B cell (primary cell): Measurements from ENCODE around the gene MAP2K1. TPM values are rescaled to one million over a fixed set of nuclear protein-coding genes. Genes with fewer than 3 reads are reported as not detected.

Experiments
- ATAC-seq: fragments of 200-7000 bp; cut with Tn5 transposase; one replicate; pipeline ENCODE4 v1.10.0; 2021; ENCODE audit warnings: low read depth, mild to moderate bottlenecking, moderate number of reproducible peaks, moderate library complexity
- CTCF ChIA-PET: fragments of 350-600 bp; sonication (Branson Sonifier 250); formaldehyde crosslinking; loops from one replicate; lab custom pipeline; 2021; ENCODE audit warnings: antibody characterized with exemption, inconsistent platforms; lab: Charles Lee
- POLR2A ChIA-PET: fragments of 350-600 bp; sonication (Branson Sonifier 250); formaldehyde crosslinking; loops from one replicate; lab custom pipeline; 2021; ENCODE audit warnings: antibody characterized with exemption; lab: Charles Lee
- DNase-seq: peaks from one replicate; pipeline ENCODE4 v3.0.0; 2013
- H2AFZ ChIP-seq: 2 replicates; pipeline ENCODE4 v1.6.1; 2012; ENCODE audit warnings: mild to moderate bottlenecking, low read depth, low read length; ENCODE audit not compliant: insufficient read depth, poor library complexity, severe bottlenecking
- H3K27ac ChIP-seq, 2 donors: 1 replicate in 1 of 2; 2 replicates in 1 of 2; pipeline ENCODE4 v1.5.1; 2012 to 2013; ENCODE audit warnings: low read length in 2 of 2, mild to moderate bottlenecking in 2 of 2, moderate library complexity in 1 of 2
- H3K27me3 ChIP-seq, 4 experiments: fragments of 200-600 bp in 1 of 4; sonication (generic) in 1 of 4; replicated peaks in 1 of 4; 1 replicate in 2 of 4; 2 replicates in 2 of 4; pipeline versions ENCODE4 v1.6.1 to v1.7.0; 2013 to 2016; ENCODE audit warnings: low read length in 3 of 4, mild to moderate bottlenecking in 2 of 4, mixed read lengths in 1 of 4, moderate library complexity in 1 of 4; ENCODE audit not compliant: insufficient read depth in 4 of 4, control insufficient read depth in 3 of 4; ENCODE audit errors: control extremely low read depth in 1 of 4
- H3K36me3 ChIP-seq, 2 experiments: replicated peaks in 1 of 2; 1 replicate in 1 of 2; 2 replicates in 1 of 2; pipeline versions ENCODE4 v1.6.1 to v1.7.1; 2013; ENCODE audit warnings: low read length in 1 of 2; ENCODE audit not compliant: insufficient read depth in 2 of 2, control insufficient read depth in 1 of 2; ENCODE audit errors: control extremely low read depth in 1 of 2, extremely low read depth in 1 of 2
- H3K4me1 ChIP-seq, 2 donors: fragments of 200-600 bp in 1 of 2; sonication (generic) in 1 of 2; 1 replicate in 1 of 2; 2 replicates in 1 of 2; pipeline versions ENCODE4 v1.5.1 to v1.6.1; 2013 to 2017; ENCODE audit warnings: low read length in 2 of 2; ENCODE audit not compliant: control insufficient read depth in 2 of 2, insufficient read depth in 2 of 2
- H3K4me2 ChIP-seq: replicated peaks from 2 replicates; pipeline ENCODE3; 2012; ENCODE audit warnings: mild to moderate bottlenecking, low read depth, low read length; ENCODE audit not compliant: poor library complexity, severe bottlenecking
- H3K4me3 ChIP-seq, 5 experiments: fragments of 200-600 bp in 1 of 5; sonication (generic) in 1 of 5; 1 replicate in 3 of 5; 2 replicates in 2 of 5; pipeline versions ENCODE4 v1.5.1 to v1.7.0; 2011 to 2016; ENCODE audit warnings: low read length in 4 of 5, mild to moderate bottlenecking in 4 of 5, low read depth in 2 of 5, control low read depth in 1 of 5, moderate library complexity in 1 of 5; ENCODE audit not compliant: insufficient read depth in 1 of 5; ENCODE audit errors: control extremely low read depth in 1 of 5, extremely low read depth in 1 of 5
- H3K79me2 ChIP-seq: fragments of 200-600 bp; sonication (generic); one replicate; pipeline ENCODE4 v1.6.0; 2016; ENCODE audit warnings: low read length; ENCODE audit not compliant: control insufficient read depth, insufficient read depth
- H3K9ac ChIP-seq: fragments of 200-600 bp; sonication (generic); 2 replicates; pipeline ENCODE4 v1.6.1; 2017; ENCODE audit warnings: mild to moderate bottlenecking, low read length, moderate library complexity
- H3K9me3 ChIP-seq, 3 donors: one replicate each; pipeline versions ENCODE4 v1.6.1 to v1.7.1; 2013; ENCODE audit warnings: low read length in 2 of 3; ENCODE audit not compliant: control insufficient read depth in 2 of 3, insufficient read depth in 1 of 3; ENCODE audit errors: control extremely low read depth in 1 of 3
- H4K20me1 ChIP-seq: 2 replicates; pipeline ENCODE4 v1.6.0; 2012; ENCODE audit warnings: mild to moderate bottlenecking, low read length; ENCODE audit not compliant: insufficient read depth, control insufficient read depth, poor library complexity, severe bottlenecking
- H3K27ac Mint-ChIP-seq: one replicate; pipeline ENCODE4 v1.8.0; 2021; ENCODE audit warnings: mixed read lengths
- H3K27me3 Mint-ChIP-seq: one replicate; pipeline ENCODE4 v1.8.0; 2021; ENCODE audit warnings: mixed read lengths
- H3K4me1 Mint-ChIP-seq: one replicate; pipeline ENCODE4 v1.8.0; 2021; ENCODE audit warnings: mixed read lengths
- H3K4me3 Mint-ChIP-seq: one replicate; pipeline ENCODE4 v1.8.0; 2021; ENCODE audit warnings: mixed read lengths
- H3K9me3 Mint-ChIP-seq: one replicate; pipeline ENCODE4 v1.8.0; 2022; ENCODE audit warnings: mixed read lengths; ENCODE audit not compliant: insufficient read depth
- EZH2 ChIP-seq: IDR thresholded peaks from 2 replicates; pipeline ENCODE4 v1.6.1; 2012; ENCODE audit warnings: borderline replicate concordance, low read depth, mild to moderate bottlenecking, moderate library complexity, low read length; ENCODE audit not compliant: insufficient read depth, poor library complexity, severe bottlenecking
- WGBS: methylation state at CpG from one replicate; pipeline ENCODE4 v1.1.5; 2013; ENCODE audit warnings: missing lambda C conversion rate; ENCODE audit not compliant: insufficient coverage; 5-methylcytosine and 5-hydroxymethylcytosine counted together
- intact Hi-C: fragments of 100-400 bp; cut with micrococcal nuclease; formaldehyde crosslinking; loops from one replicate; pipeline ENCODE4 v1.10.0; 2022
- polyA plus RNA-seq: library from polyadenylated mRNA; depleted of rRNA; stranded (reverse); fragments of >200 nt; gene quantifications from 2 replicates; pipeline ENCODE4 v1.2.3, GENCODE V29; 2012
- total RNA-seq, 2 donors: library from RNA; stranded (reverse); fragments of 120-200 nt in 1 of 2; gene quantifications; 1 replicate in 1 of 2; 2 replicates in 1 of 2; pipeline versions ENCODE4 v1.2.3 to v1.2.4, GENCODE V29; 2013 to 2022
- TF ChIP-seq, protein P1 (sequence below): fragments of 200-600 bp; IDR thresholded peaks from one replicate; pipeline ENCODE4 v1.8.0; 2022; ENCODE audit warnings: antibody characterized with exemption, mild to moderate bottlenecking

MAP2K1 gene
- total and polyA plus RNA-seq, 2 donors (not counting 1 experiment from before 2014, with no cell fraction given): 21.6 to 52.3 TPM

DNA sequence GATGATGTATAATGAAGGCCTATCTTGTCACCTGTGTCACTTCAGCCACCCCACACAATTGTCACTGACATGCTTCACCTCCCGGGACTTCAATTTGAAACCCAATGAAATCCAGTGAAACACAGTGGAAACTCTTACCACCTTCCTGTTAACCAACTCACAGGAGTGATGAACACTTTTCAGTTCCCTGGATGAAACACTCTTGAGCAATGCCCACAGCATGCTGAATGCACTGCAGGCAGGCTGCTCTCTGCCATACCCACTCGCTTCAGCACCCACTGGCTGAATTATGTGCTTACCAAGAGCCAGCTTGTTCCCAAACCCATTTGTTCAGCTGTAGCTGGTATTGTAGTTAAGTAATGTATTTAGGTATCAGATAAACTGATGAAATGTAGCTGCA is 47.0 kb downstream of the MAP2K1 start:
- no peaks in the 10 kb centered on the region for H3K9me3 ChIP-seq
- ATAC-seq: no peak
- H3K9ac ChIP-seq: no peak overlapping the region
- intact Hi-C loops: no loop called here
- peaks cover 49% of the 10 kb centered on the region for H3K79me2 ChIP-seq
- no peak for TF ChIP-seq EZH2
- TF ChIP-seq, protein P1, sequence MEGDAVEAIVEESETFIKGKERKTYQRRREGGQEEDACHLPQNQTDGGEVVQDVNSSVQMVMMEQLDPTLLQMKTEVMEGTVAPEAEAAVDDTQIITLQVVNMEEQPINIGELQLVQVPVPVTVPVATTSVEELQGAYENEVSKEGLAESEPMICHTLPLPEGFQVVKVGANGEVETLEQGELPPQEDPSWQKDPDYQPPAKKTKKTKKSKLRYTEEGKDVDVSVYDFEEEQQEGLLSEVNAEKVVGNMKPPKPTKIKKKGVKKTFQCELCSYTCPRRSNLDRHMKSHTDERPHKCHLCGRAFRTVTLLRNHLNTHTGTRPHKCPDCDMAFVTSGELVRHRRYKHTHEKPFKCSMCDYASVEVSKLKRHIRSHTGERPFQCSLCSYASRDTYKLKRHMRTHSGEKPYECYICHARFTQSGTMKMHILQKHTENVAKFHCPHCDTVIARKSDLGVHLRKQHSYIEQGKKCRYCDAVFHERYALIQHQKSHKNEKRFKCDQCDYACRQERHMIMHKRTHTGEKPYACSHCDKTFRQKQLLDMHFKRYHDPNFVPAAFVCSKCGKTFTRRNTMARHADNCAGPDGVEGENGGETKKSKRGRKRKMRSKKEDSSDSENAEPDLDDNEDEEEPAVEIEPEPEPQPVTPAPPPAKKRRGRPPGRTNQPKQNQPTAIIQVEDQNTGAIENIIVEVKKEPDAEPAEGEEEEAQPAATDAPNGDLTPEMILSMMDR: no peak
- ChIA-PET POLR2A (no interaction called here), CTCF (no interaction called here)
- peak overlapping the region; percentile 10 for H3K27ac Mint-ChIP-seq
- no peak for DNase-seq
- peaks cover 3 to 4% of the 10 kb centered on the region in 2 donors for H3K4me1 ChIP-seq
- no peaks in the 10 kb centered on the region for H3K9me3 Mint-ChIP-seq
- no peak overlapping the region for H3K4me3 ChIP-seq
- no peak overlapping the region for H3K4me3 Mint-ChIP-seq
- peaks cover 32% of the 10 kb centered on the region for H3K4me1 Mint-ChIP-seq
- peaks cover 2 to 35% of the 10 kb centered on the region in 2 experiments for H3K36me3 ChIP-seq
- no peak overlapping the region for H3K4me2 ChIP-seq
- no peak overlapping the region for H2AFZ ChIP-seq
- 100% methylated on average over 2 of the region's 2 CpGs for WGBS
- no peak overlapping the region for H3K27ac ChIP-seq
- peaks cover 63% of the 10 kb centered on the region for H4K20me1 ChIP-seq
- H3K27me3 Mint-ChIP-seq: no peaks in the 10 kb centered on the region
- no peaks in the 10 kb centered on the region for H3K27me3 ChIP-seq

DNA sequence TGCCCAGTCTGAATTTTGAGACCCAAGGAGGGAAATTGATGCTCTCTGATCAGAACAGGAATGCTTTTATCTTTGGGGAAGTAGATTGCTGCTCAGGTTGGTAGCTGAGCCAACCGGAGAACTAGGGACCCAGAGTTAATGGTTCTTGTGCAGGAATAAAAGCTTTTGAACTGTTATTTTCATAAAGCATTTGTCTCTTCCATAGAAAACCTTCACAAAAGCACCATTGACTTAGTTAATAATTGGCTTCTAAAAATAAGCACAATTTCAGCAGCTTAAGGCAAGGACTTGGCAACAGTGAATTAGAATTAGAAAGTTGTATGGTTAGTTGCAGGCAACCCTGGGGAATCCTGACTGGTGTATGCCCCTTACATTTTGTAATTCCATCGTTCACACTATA is 53.8 kb downstream of the MAP2K1 start:
- no peak for TF ChIP-seq EZH2
- TF ChIP-seq, protein P1: no peak
- Histone ChIP-seq H3K27ac (no peak overlapping the region), H4K20me1 (peaks cover 13% of the 10 kb centered on the region), H3K79me2 (no peaks in the 10 kb centered on the region), H3K9me3 (no peaks in the 10 kb centered on the region), H3K4me1 (no peaks in the 10 kb centered on the region), H3K36me3 (peaks cover 16 to 81% of the 10 kb centered on the region in 2 experiments), H3K4me3 (no peak overlapping the region), H3K9ac (no peak overlapping the region), H3K27me3 (no peaks in the 10 kb centered on the region), H2AFZ (no peak overlapping the region), H3K4me2 (no peak overlapping the region)
- no peak overlapping the region for H3K4me3 Mint-ChIP-seq
- no peaks in the 10 kb centered on the region for H3K4me1 Mint-ChIP-seq
- intact Hi-C loops: no loop called here
- DNase-seq: no peak
- ChIA-PET CTCF (no interaction called here), POLR2A (no interaction called here)
- no peak for ATAC-seq
- no peaks in the 10 kb centered on the region for H3K27me3 Mint-ChIP-seq
- H3K27ac Mint-ChIP-seq: no peak overlapping the region
- H3K9me3 Mint-ChIP-seq: no peaks in the 10 kb centered on the region
- no CpG with 5 or more reads among the region's 2 CpGs for WGBS
